ENCODE data around the gene UBA3. TPM values are rescaled to one million over a fixed set of nuclear protein-coding genes. Genes with fewer than 3 reads are reported as not detected.

Gene UBA3
- total and polyA plus RNA-seq, 2 of the 13 experiments (the other 11 are each of a cell fraction or from before 2014, with no cell fraction given) = 40.7 to 49.0 TPM

DNA sequence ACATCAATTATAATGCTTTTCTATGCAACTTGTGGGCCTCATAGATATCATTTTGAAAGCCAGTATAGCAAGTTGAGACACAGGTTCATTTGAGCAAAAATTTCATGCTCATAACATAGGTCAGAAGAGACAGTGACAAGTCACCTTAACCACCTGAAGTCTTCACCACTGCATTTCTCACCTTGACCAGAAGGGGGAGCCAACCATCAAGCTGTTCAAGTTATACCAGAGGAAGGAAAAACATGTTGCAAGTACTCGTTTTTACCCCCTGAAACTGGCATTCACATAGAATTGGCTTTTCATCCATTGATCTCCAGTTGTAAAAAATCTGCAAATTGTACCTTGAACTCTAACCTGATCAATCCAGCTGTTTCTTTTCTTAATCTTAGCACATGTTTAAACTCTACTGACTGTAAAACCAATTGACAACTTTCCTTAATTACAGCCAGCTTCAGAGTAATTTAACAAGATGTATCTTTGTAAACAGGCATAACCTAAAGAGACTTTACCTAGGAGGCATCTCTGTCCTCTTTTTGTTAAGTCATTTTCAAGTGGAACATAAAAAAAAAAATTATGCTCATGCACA lies 40.8 kb upstream of the UBA3 start:
- Histone ChIP-seq H3K27ac (ENCODE audit: extremely low read length, insufficient read depth, low read length) (no peak overlapping the region), H3K4me2 (ENCODE audit: low read depth, low read length) (no peak overlapping the region), H3K36me3 (replicated peaks in 1 of 2; ENCODE audit: control insufficient read depth in 1 of 2, insufficient read depth in 2 of 2, low read length in 2 of 2) (no peaks in the 10 kb centered on the region), H3K4me1 (ENCODE audit: insufficient read depth, low read length) (no peaks in the 10 kb centered on the region), H3K4me3 (replicated peaks in 1 of 3; ENCODE audit: insufficient read depth in 1 of 3, low read depth in 2 of 3, low read length in 3 of 3) (no peak overlapping the region), H2AFZ (ENCODE audit: low read length) (peak overlapping the region; percentile 60), H3K9ac (ENCODE audit: insufficient read depth, low read depth, low read length) (no peak overlapping the region), H3K79me2 (ENCODE audit: insufficient read depth, low read length) (no peaks in the 10 kb centered on the region), H4K20me1 (ENCODE audit: insufficient read depth, low read length) (no peaks in the 10 kb centered on the region), H3K9me3 (ENCODE audit: low read length) (no peaks in the 10 kb centered on the region), H3K27me3 (ENCODE audit: control insufficient read depth in 1 of 2, insufficient read depth in 2 of 2, low read length in 2 of 2) (peaks cover 0 to 5% of the 10 kb centered on the region in 2 experiments; a peak in 1 of 5 replicates)
- in situ Hi-C loops (cut with HindIII; ENCODE audit: extremely low pct_ligation_motif_present, low pct_unique_long_range_greater_than_20kb) = loop anchor here (25.0 kb wide), 1 partner anchor 541 kb away; no protein-coding TSS in a partner anchor
- peak; percentile 72 for DNase-seq (ENCODE audit: low spot score)
- WGBS (ENCODE audit: low lambda C conversion rate) = 14% methylated on average over 1 of the region's 1 CpG
- peak; percentile 77 for ATAC-seq
- intact Hi-C loops (cut with micrococcal nuclease; ENCODE audit: unreplicated experiment) = loop anchor here (1.0 to 5.0 kb wide), 4 partner anchors 186 to 550 kb away; no protein-coding TSS in a partner anchor
- FAIRE-seq = peak; percentile 92
- no peak for TF ChIP-seq E2F2 (CRISPR knock-in tag; IDR thresholded peaks at IDR 0.05; ENCODE audit: borderline replicate concordance)
- TF ChIP-seq RARA (CRISPR knock-in tag; IDR thresholded peaks at IDR 0.05) = no peak
- TF ChIP-seq, protein P1, sequence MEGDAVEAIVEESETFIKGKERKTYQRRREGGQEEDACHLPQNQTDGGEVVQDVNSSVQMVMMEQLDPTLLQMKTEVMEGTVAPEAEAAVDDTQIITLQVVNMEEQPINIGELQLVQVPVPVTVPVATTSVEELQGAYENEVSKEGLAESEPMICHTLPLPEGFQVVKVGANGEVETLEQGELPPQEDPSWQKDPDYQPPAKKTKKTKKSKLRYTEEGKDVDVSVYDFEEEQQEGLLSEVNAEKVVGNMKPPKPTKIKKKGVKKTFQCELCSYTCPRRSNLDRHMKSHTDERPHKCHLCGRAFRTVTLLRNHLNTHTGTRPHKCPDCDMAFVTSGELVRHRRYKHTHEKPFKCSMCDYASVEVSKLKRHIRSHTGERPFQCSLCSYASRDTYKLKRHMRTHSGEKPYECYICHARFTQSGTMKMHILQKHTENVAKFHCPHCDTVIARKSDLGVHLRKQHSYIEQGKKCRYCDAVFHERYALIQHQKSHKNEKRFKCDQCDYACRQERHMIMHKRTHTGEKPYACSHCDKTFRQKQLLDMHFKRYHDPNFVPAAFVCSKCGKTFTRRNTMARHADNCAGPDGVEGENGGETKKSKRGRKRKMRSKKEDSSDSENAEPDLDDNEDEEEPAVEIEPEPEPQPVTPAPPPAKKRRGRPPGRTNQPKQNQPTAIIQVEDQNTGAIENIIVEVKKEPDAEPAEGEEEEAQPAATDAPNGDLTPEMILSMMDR (CRISPR knock-in tag; IDR thresholded peaks at IDR 0.05) = peak; percentile 82
- peak; percentile 53; the same call in 1 of the 2 replicates for TF ChIP-seq RAD21 (CRISPR knock-in tag; IDR thresholded peaks at IDR 0.05)
- TF ChIP-seq SMC3 (IDR thresholded peaks at IDR 0.05; ENCODE audit: low read length) = peak; percentile 84
- TF ChIP-seq STAG1 (CRISPR knock-in tag; IDR thresholded peaks at IDR 0.05) = peak; percentile 82
- BruUV-seq (replicated peaks) = no TSS peak
- ChIA-PET CTCF (ENCODE audit: low intra/inter-chr PET ratio, low total read pairs) (interaction anchor here (0.7 to 2.4 kb wide), 4 partner anchors 185 to 550 kb away, joined by 4 to 18 read pairs (median 6); no protein-coding TSS in a partner anchor), POLR2A (no interaction called here)
